Measurements from ENCODE around the gene SLC25A25. TPM values are rescaled to one million over a fixed set of nuclear protein-coding genes. Genes with fewer than 3 reads are reported as not detected.

SLC25A25 gene
- total RNA-seq, 3 donors from 2014 or later = 27.2 to 43.9 (median 33.1) TPM

- TF ChIP-seq POLR2AphosphoS5 (IDR thresholded peaks at IDR 0.05) (peak in 1 of 3 donors; percentile 14), CTCF (IDR thresholded peaks at IDR 0.05) (no peak)
- Histone ChIP-seq H3K36me3 (peaks cover 8% of the 10 kb centered on the region), H3K9me3 (no peaks in the 10 kb centered on the region), H3K27me3 (no peaks in the 10 kb centered on the region), H3K4me3 (peak overlapping the region in 1 of 3 donors; percentile 24), H3K27ac (peak overlapping the region in 1 of 2 donors; percentile 65), H3K4me1 (peaks cover 6 to 31% of the 10 kb centered on the region in 2 donors)
- intact Hi-C loops (cut with DNase I; ENCODE audit: low total_unique reads) = no loop called here
- DNase-seq (ENCODE audit: low spot score in 2 of 2) = no peak
Measured at GRCh38 chr9:128101690-128102089, 33.7 kb downstream of the SLC25A25 start.

GRCh38 chr9:128102196-128102595, 34.2 kb downstream of the SLC25A25 start:
- intact Hi-C loops (cut with DNase I; ENCODE audit: low total_unique reads) = no loop called here
- Histone ChIP-seq H3K4me1 (peaks cover 6 to 29% of the 10 kb centered on the region in 2 donors), H3K27ac (peak overlapping the region in 1 of 2 donors; percentile 65), H3K4me3 (no peak overlapping the region), H3K27me3 (no peaks in the 10 kb centered on the region), H3K36me3 (peaks cover 8% of the 10 kb centered on the region), H3K9me3 (no peaks in the 10 kb centered on the region)
- DNase-seq (ENCODE audit: low spot score in 2 of 2) = no peak
- TF ChIP-seq POLR2A (IDR thresholded peaks at IDR 0.05) (no peak), CTCF (IDR thresholded peaks at IDR 0.05) (no peak), POLR2AphosphoS5 (IDR thresholded peaks at IDR 0.05) (no peak)

GRCh38 chr9:128102861-128103588, 35.0 kb downstream of the SLC25A25 start:
- intact Hi-C loops (cut with DNase I; ENCODE audit: low total_unique reads) = no loop called here
- no peaks in the 10 kb centered on the region for H3K27me3 ChIP-seq
- peaks cover 8% of the 10 kb centered on the region for H3K36me3 ChIP-seq
- H3K4me3 ChIP-seq = no peak overlapping the region
- H3K4me1 ChIP-seq = peaks cover 0 to 21% of the 10 kb centered on the region in 2 donors
- H3K27ac ChIP-seq = peak overlapping the region; percentile 48 to 65
- DNase-seq (ENCODE audit: low spot score in 2 of 2) = no peak
- H3K9me3 ChIP-seq = no peaks in the 10 kb centered on the region
- TF ChIP-seq POLR2A (IDR thresholded peaks at IDR 0.05) = no peak
- TF ChIP-seq CTCF (IDR thresholded peaks at IDR 0.05) = no peak
- no peak for TF ChIP-seq POLR2AphosphoS5 (IDR thresholded peaks at IDR 0.05)

- H3K4me1 ChIP-seq = peaks cover 0 to 21% of the 10 kb centered on the region in 2 donors
- H3K36me3 ChIP-seq = peaks cover 8% of the 10 kb centered on the region
- no peak overlapping the region for H3K4me3 ChIP-seq
- no peaks in the 10 kb centered on the region for H3K9me3 ChIP-seq
- TF ChIP-seq CTCF (IDR thresholded peaks at IDR 0.05) = no peak
- no peaks in the 10 kb centered on the region for H3K27me3 ChIP-seq
- DNase-seq (ENCODE audit: low spot score in 2 of 2) = no peak
- H3K27ac ChIP-seq = peak overlapping the region; percentile 27 to 48
- intact Hi-C loops (cut with DNase I; ENCODE audit: low total_unique reads) = no loop called here
Measured at GRCh38 chr9:128103589-128103962, 35.5 kb downstream of the SLC25A25 start.

- H3K27me3 ChIP-seq = no peaks in the 10 kb centered on the region
- H3K9me3 ChIP-seq = no peaks in the 10 kb centered on the region
- no peak for DNase-seq (ENCODE audit: low spot score in 2 of 2)
- intact Hi-C loops (cut with DNase I; ENCODE audit: low total_unique reads) = no loop called here
- no peak overlapping the region for H3K4me3 ChIP-seq
- peak overlapping the region; percentile 30 to 48 for H3K27ac ChIP-seq
- peaks cover 0 to 17% of the 10 kb centered on the region in 2 donors for H3K4me1 ChIP-seq
- peaks cover 8% of the 10 kb centered on the region for H3K36me3 ChIP-seq
- TF ChIP-seq POLR2A (IDR thresholded peaks at IDR 0.05) (no peak), CTCF (IDR thresholded peaks at IDR 0.05) (no peak), POLR2AphosphoS5 (IDR thresholded peaks at IDR 0.05) (no peak)
Measured at GRCh38 chr9:128104171-128104618, 36.2 kb downstream of the SLC25A25 start.
